ENCODE data around the gene KIAA0753. TPM values are rescaled to one million over a fixed set of nuclear protein-coding genes. Genes with fewer than 3 reads are reported as not detected.

KIAA0753 gene
- polyA plus RNA-seq, 1 of the 3 experiments (the other 2 are of a cell fraction), result 7.2 TPM

DNA sequence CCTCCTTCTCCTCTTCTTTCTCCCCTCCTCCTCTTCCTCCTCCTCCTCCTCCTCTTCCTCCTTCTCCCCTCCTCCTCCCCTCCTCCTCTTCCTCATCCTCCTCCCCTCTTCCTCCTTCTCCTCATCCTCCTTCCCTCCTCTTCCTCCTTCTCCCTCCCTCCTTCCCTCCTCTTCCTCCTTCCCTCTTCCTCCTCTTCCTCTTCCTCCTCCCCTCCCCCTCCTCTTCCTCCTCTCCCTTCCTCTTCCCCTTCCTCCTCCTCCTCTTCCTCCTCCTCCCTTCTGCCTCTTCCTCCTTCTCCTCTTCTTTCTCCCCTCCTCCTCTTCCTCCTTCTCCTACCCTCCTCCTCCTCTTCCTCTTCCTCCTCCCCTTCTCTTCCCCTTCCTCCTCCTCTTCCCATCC is 79.1 kb downstream of the KIAA0753 start (continued):
- TF ChIP-seq, protein P1, sequence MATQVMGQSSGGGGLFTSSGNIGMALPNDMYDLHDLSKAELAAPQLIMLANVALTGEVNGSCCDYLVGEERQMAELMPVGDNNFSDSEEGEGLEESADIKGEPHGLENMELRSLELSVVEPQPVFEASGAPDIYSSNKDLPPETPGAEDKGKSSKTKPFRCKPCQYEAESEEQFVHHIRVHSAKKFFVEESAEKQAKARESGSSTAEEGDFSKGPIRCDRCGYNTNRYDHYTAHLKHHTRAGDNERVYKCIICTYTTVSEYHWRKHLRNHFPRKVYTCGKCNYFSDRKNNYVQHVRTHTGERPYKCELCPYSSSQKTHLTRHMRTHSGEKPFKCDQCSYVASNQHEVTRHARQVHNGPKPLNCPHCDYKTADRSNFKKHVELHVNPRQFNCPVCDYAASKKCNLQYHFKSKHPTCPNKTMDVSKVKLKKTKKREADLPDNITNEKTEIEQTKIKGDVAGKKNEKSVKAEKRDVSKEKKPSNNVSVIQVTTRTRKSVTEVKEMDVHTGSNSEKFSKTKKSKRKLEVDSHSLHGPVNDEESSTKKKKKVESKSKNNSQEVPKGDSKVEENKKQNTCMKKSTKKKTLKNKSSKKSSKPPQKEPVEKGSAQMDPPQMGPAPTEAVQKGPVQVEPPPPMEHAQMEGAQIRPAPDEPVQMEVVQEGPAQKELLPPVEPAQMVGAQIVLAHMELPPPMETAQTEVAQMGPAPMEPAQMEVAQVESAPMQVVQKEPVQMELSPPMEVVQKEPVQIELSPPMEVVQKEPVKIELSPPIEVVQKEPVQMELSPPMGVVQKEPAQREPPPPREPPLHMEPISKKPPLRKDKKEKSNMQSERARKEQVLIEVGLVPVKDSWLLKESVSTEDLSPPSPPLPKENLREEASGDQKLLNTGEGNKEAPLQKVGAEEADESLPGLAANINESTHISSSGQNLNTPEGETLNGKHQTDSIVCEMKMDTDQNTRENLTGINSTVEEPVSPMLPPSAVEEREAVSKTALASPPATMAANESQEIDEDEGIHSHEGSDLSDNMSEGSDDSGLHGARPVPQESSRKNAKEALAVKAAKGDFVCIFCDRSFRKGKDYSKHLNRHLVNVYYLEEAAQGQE (IDR thresholded peaks at IDR 0.05; ENCODE audit: low read depth, low read length), result no peak

GRCh38 chr17:6560496-6560895 is 80.0 kb downstream of the KIAA0753 start:
- H3K9ac ChIP-seq, result no peak overlapping the region
- no peaks in the 10 kb centered on the region for H4K20me1 ChIP-seq (ENCODE audit: insufficient read depth)
- H3K9me2 ChIP-seq, result no peaks in the 10 kb centered on the region
- no peaks in the 10 kb centered on the region for H3K36me3 ChIP-seq (replicated peaks in 1 of 2; ENCODE audit: control insufficient read depth in 1 of 2, insufficient read depth in 2 of 2, low read length in 1 of 2)
- H3K4me3 ChIP-seq (ENCODE audit: low read depth in 2 of 2, low read length in 1 of 2), result no peak overlapping the region
- H3K4me2 ChIP-seq, result no peak overlapping the region
- ChIA-PET POLR2A (no interaction called here), CTCF (no interaction called here)
- H3K4me1 ChIP-seq (ENCODE audit: control insufficient read depth in 1 of 2, insufficient read depth in 2 of 2, low read depth in 1 of 2, low read length in 1 of 2), result peaks cover 0 to 6% of the 10 kb centered on the region in 2 experiments; a peak in 1 of 4 replicates
- no peaks in the 10 kb centered on the region for H3K27me3 ChIP-seq (ENCODE audit: insufficient read depth)
- no peak overlapping the region for H3K27ac ChIP-seq (ENCODE audit: low read depth in 2 of 2, low read length in 1 of 2)
- no peaks in the 10 kb centered on the region for H3K9me3 ChIP-seq
- H2AFZ ChIP-seq (ENCODE audit: low read depth), result no peak overlapping the region
- TF ChIP-seq FOXJ3 (CRISPR knock-in tag; IDR thresholded peaks at IDR 0.05) (no peak), SMC3 (IDR thresholded peaks at IDR 0.05; ENCODE audit: low read depth, low read length) (no peak), MAX (IDR thresholded peaks at IDR 0.05; ENCODE audit: low read depth) (no peak), USF1 (IDR thresholded peaks at IDR 0.05; ENCODE audit: borderline replicate concordance, low read depth) (no peak), RXRA (IDR thresholded peaks at IDR 0.05; ENCODE audit: borderline replicate concordance, low read depth) (no peak)
- TF ChIP-seq, protein P1 (IDR thresholded peaks at IDR 0.05; ENCODE audit: low read depth, low read length), result no peak
- 47% methylated on average over 3 of the region's 3 CpGs for WGBS (ENCODE audit: low lambda C conversion rate)
- peaks cover 6% of the 10 kb centered on the region for H3F3A ChIP-seq (replicated peaks; ENCODE audit: insufficient read depth)
- no peaks in the 10 kb centered on the region for H3K79me2 ChIP-seq (ENCODE audit: insufficient read depth)
- no peak for DNase-seq

Data from SK-N-SH (cell line).